DMS53 (cell line): ENCODE measurements around the gene AKAP8.
A peak's percentile ranks its signal among the peaks of the same experiment; 100 is the strongest.
"Not testable (repeated sequence)": the region's sequence is repeated elsewhere in the genome, so short reads cannot be mapped to it uniquely, and the experiment has no call there.

Experiments used
- DNase-seq: peaks from one replicate; lab custom pipeline; 2025; lab: John Stamatoyannopoulos, UW

AKAP8 gene

DNA sequence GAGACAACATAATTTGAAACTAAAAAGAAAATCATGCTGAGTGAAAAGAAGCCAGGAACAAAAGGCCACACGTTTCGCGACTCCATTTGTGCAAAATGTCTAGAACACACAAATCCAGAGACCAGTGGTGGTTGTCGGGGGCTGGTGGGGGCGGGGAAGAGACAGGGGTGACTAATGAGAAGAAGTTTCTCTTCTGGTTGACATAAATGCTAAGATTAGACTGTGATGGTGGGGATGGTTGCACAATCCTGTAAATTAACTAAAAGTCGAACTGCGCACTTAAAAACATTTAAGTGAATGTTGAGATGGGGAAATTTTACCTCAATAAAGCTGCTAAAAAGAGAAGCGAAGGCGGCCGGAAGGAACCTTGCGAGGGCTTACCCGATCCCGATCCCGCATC, 7.1 kb downstream of the AKAP8 start:
- no peak for DNase-seq

DNA sequence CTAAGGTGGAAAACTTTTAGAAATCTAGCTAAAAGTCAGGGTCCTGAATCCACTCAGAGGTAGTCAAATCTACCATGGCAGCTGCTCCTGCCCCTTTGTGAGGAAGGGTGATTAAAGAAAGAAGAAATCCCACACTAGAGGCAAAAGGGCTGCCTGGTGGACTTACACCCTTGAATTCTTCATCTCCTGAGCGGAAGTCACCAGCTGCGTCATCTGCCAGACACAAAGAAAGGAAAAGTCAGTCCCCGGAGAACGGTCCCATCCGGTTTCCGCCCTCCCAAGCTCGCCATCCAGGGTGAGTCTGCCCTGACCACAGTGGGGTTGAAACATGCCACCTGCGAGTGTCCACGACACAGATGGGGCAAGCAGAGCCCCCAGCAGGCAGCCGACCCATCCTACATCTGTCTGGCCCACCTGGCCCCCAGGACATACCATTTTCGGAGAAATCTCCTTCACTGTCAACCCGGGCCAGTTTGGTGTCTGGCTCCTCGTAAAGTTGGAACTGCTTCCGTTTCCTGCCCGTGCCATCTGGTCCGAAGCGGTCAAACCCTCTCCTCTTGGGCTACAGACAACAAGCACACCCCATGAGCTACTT, 7.7 kb downstream of the AKAP8 start:
- DNase-seq = no peak

DNA sequence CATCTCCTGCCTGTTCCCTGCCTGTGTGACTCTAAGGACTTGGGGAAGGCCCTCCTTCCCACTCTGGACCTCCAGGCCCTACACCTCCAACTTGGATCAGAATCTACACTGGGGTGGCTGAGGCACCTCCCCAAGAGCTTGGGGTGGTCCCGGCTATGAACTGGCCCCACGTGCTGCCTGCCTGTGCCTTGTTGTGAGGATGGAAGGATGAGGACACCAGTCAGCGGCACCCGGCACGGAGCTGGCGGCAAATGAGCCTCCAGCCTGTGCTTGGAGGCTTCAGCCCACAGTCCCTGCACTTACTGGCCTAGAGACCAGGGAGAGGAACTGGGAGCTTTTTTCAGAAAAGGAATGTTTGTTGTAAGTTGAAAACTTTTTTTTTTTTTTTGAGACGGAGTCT, 8.5 kb downstream of the AKAP8 start:
- no peak for DNase-seq

DNA sequence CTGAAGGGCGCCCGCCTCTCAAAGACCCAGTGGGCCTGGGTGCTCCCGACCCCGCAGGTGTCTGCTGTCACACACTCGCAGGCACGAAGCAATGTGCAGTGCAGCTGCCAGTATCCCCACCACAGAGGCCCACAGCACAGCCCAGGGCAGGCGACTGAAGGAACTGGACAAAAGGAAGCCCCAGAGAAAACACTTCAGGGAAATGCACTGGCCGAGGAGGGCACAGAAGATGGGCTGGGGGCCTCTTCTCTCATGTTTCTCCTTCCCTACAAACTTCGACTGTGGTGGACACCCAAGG, 10.0 kb downstream of the AKAP8 start:
- no peak for DNase-seq

DNA sequence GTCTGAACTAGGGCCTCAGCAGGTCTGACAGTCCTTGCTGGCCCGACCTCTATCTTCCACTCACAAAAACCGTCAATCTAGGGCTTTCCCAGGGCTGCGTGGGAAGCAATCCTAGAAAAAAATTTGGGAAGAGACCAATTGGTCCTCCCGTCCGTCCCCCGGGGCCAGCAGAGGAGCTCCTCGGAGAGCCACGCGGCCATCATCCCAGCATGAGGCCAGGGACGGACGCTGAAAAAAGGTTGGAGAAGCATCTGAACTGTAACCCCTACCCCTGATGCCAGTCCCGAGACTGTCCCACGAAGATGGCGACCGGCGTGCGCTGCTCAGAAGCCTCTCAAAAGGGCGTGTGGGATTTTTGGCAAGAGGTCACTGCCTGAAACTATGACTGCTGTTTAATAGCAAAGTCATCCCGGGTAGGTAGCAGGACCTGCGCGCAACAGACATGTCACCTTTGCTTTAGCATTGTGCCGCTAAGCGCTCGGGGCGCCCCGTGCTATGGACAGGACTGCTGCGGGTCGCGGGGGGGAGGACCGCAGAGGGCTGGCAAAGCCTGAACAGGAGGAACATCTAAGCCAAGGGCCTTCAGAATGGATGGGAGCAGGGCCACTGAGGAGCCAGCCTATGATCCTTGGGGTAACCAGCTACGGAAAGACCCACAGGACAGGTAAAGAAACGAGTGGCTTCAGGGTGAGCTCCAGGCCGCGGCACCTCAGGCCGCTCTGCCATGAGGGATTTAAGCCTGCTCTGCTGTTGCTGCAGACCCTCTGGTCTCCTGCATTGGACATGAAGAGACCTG, 10.6 kb downstream of the AKAP8 start:
- DNase-seq = no peak

DNA sequence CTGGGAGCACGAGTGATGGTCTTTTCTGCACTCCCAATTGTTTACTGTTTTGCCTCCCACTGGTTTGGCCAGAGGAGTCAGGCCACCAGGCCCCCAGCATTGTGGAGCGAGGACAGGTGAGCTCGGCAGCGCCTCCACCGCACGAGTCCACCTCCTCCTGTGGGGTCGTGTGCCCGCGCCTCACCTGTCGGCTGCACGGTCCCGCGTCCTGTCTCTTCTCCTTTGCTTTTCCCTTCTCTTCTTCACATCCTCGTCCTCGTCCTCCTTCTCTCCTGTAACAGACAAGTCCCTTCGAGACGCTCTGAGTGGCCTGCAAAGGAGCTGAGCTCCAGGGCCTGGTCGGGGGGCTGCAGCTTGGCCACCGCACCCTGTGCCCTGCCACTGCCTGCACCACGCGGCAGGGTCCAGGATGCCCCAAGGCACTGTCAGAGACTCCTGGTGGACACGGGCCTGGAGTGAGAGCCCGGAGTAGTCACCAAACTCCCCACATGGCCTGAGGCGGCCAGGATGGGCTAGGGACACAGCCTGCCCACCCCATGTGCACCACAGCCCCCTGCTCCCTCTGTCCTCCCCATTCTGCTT, 11.4 kb downstream of the AKAP8 start:
- no peak for DNase-seq

DNA sequence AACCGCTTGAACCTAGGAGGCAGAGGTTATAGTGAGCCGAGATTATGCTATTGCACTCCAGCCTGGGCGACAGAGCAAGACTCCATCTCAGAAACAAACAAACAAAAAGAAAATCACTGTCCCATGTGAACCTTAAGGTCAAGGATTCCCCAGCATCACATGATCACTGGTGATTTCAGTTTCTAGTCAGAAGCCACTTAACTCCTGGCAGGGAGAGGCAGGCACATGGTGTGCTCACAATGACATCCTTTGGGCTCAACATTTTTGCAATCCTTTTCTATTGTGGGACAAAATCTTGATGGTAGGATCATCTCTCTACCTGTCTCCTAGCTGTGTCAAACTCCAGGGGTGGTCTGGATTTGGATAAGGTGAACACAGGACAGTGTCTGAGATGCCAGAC, 12.1 kb downstream of the AKAP8 start:
- DNase-seq = no peak

DNA sequence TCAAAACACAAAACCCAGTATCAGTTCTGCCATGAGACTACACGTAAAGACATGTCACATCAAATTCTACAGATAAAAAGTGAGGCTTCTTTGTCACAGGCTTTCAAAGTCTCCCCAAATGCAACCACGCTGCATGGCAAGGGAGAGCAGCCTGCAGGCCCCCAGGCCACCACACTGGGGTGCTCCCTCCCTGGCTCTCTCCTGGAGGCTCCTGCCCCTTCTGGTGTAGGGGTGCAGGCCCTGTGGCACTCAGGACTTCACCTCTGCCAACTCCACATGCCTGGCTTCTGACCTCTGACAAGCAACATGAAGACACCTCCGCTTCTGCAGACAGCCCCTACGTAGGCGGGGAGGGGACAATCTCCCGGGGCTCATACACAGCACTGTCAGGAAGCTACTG, 14.3 kb downstream of the AKAP8 start:
- no peak for DNase-seq

DNA sequence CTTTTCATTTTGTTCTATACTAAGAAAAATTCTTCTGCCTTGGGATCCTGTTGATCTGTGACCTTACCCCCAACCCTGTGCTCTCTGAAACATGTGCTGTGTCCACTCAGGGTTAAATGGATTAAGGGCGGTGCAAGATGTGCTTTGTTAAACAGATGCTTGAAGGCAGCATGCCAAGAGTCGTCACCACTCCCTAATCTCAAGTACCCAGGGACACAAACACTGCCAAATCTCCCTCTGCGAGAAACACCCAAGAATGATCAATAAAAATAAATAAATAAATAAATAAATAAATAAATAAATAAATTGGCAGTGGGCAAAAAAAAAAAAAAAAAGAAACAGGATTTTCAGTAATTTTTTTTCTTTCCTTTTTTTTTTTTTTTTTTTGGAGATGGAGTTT, 15.8 kb downstream of the AKAP8 start:
- not testable (repeated sequence) for DNase-seq

DNA sequence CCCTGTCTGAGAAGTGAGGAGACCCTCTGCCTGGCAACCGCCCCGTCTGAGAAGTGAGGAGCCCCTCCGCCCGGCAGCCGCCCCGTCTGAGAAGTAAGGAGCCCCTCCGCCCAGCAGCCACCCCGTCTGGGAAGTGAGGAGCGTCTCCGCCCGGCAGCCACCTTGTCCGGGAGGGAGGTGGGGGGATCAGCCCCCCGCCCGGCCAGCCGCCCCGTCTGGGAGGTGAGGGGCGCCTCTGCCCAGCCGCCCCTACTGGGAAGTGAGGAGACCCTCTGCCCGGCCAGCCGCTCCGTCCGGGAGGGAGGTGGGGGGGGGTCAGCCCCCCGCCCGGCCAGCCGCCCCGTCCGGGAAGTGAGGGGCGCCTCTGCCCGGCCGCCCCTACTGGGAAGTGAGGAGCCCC, 16.5 kb downstream of the AKAP8 start:
- not testable (repeated sequence) for DNase-seq

DNA sequence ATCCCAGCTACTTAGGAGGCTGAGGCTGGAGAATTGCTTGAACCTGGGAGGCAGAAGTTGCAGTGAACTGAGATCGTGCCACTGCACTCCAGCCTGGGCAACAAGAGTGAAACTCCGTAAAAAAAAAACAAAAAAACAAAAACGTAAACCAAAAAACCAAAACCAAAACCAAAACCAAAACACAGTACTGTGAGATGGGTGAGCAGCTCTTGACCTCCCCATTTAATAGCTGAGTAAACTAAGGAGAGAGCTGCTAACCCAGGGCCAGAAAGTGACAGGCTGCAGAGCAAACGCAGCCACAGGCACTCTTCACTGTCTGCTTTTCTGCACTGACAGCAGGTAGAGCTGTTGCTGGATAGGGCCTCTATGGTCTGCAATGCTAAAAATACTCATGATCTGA, 19.6 kb downstream of the AKAP8 start:
- not testable (repeated sequence) for DNase-seq

DNA sequence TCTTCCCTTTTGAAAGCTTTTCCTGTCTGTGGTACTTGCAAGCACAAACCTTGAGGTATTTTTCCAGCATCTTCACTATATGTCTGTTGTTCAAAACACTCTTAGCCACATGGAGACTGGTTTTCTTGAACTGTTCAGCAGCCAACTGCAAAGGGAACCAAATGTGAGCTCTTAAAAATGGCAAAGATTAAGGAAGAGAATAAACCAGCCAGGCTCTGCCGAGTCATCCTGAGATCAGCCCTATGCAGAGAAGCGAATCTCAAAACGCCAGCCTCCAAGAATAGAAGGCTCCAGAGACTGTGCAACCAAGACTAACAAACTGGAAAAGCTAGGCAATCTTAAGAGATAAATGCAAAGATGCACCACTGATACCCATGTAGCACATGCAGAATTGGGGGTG, 20.7 kb downstream of the AKAP8 start:
- no peak for DNase-seq

DNA sequence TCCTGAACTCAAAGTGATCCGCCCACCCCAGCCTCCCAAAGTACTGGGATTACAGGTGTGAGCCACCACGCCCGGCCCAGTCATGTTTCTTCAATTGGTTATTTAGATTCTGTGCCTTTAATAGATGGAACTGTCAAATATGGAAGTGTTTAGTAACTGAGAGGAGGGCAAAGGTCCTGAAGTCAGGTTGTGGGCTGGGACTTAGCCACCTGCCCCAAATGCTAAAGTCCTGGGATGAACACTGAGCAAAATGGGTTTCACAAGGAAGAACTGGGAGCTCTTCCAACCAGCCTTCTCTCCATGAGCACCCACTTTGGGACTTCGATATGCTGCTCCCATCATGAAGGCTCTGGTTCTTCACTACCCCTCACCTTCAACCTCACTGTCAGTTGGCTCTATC, 21.7 kb downstream of the AKAP8 start:
- no peak for DNase-seq

DNA sequence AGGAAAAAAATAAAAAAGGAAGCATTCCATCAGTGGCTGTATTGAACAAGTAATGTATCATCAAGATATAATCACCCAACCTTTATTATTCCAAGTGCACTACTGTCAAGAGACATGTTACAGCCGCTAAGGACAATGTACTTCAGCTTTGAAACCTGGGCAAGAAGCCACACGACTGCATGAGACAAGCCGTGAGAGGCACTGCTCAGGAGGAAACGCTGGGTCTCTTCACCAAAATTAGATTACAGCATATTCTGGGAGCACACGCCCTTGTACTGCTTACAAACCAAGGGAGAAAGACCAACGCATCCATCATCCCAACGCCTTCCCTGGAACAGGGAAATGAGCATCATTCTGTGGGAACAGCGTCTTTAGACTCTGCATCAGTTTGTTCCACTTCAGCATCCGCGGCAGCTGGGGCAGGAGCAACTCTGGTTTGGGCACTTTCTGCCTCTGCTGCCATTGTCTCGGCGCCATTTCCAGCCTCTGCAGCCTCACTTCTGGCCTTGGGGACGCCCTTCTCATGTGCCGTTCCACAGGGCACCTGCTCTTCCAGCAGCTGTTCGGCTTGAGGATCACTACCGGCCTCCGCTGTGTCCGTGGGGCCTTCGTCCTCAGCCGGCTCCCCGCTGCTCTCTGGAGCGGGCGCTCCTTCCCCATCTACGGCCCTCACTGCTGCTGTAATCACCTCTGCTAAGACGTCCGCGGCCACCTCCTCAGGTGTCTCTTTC, 24.9 kb downstream of the AKAP8 start:
- DNase-seq = no peak

DNA sequence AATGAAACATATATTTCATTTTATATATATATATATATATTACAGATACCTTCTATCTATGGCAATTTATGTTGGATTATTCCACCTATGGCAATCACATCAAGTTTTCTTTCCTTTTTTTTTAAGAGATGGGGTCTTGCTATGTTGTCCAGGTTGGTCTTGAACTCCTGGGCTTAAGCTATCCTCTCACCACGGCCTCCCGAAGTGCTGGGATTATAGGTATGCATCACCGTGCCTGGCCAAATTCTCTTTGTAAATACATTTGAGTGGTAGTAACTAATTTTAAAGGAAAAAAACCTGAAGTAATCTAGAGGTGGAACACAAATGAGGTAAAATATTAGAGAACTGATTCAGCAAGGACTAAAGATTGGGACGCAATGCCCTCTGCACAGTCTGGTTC, 25.7 kb downstream of the AKAP8 start:
- DNase-seq = no peak

DNA sequence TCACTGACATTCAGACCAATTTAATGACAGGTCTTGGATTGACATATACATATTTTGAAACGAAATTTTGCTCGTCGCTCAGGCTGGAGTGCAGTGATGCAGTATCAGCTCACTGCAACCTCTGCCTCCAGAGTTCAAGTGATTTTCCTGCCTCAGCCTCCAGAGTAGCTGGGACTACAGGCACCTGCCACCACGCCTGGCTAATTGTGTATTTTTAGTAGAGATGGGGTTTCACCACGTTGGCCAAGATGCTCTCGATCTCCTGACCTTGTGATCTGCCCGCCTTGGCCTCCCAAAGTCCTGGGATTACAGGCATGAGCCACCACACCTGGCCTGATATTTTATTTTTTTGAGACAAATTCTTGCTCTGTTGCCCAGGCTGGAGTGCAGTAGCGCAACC, 27.1 kb downstream of the AKAP8 start:
- DNase-seq = not testable (repeated sequence)

DNA sequence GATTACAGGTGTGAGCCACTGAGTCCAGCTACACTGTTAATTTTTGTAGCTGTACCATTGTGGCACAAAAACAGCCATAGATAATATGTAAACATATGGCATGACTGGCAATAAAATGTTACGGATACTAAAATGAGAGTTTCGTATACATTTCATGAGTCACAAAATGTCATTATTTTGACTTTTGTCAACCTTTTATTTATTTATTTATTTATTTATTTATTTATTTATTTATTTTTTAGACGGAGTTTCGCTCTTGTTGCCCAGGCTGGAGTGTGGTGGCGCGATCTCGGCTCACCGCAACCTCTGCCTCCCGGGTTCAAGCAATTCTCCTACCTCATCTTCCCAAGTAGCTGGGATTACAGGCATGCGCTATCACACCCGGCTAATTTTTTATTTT, 38.3 kb downstream of the AKAP8 start:
- not testable (repeated sequence) for DNase-seq

DNA sequence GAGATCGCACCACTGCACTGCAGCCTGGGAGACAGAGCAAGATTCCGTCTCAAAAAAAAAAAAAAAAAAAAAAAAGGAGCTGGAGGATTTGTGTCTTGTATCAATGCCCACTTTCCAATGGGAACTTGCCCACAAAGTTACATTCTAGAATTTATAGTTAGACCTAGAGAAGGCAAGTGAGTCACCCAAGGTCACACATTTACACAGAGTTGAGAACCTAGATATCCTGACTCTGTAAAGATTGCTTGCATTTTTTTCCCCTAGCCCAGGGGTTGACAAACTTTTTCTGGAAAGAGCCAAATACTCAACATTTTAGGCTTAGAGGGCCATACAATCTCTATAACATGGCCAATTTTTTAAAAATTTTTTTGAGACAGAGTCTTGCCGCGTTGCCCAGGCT, 39.5 kb downstream of the AKAP8 start:
- no peak for DNase-seq

DNA sequence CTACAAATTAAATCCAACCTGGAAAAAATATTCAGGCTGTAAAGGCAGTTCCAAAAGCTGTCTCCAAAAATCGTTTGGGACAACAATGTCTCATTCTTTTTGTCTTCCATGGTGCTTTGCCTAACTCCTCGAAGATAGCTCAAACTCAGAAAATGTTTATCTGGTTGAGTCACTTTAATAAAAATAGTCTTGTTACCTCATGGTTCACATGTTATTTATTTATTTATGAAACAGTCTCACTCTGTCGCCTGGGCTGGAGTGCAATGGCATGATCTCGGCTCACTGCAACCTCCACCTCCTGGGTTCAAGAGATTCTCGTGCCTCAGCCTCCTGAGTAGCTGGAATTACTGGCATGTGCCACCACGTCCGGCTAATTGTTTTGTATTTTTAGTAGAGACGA, 42.4 kb downstream of the AKAP8 start:
- DNase-seq = no peak

DNA sequence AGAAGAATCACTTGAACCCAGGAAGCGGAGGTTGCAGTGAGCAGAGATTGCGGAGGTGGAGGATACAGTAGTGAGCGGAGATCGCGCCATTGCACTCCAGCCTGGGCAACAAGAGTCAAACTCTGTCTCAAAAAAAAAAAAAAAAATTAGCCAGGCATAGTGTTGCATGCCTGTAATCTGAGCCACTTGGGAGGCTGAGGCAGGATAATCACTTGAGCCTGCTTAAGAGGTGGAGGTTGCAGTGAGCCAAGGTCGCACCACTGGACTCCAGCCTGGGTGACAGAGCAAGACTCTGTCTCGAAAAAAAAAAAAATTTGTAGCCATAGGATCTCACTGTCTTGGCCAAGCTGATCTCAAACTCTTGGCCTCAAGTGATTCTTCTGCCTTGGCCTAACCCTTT, 43.6 kb downstream of the AKAP8 start:
- not testable (repeated sequence) for DNase-seq

DNA sequence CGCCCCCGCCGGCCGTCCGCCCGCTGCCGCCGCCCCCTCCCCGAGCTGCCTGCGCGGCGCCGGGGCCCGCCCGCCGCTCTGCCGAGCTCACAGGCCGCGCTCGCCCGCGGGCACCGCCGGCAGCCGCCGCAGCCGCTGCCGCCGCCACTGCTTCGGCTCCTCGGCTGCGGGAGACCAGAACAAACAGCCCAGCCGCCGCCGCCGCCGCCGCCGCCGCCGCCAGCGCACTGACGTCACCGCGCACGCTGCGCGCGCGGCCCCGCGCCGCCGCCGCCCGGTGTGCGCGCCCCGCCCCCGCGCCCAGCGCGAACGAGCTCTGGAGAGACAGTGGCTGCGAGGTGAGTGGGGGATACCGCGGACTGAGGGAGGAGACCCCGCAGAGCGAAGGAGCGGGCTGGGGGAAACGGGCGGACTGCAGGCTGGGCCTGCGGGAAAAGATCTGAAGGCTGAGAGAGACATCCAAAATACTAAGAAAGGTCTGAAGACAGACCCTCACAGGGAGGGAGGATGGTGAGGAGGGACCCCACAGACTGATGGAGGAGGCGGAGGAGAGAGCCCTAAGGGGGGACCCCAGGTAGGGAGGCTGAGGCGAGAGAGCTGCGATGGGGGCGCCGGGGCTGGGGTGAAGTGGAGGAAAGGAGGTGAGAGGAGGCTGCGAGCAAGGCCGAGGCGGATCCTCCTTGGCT, 47.1 kb downstream of the AKAP8 start, which contains the start of gene BRD4:
Gene BRD4 (minus strand): TSS at position 229 of the 686 bp plus-strand sequence. CDS start 59,440 bp downstream, outside the sequence.
- peak; percentile 83 for DNase-seq
